GM12878 (cell line): ENCODE data around the gene LIPT1. TPM values are rescaled to one million over a fixed set of nuclear protein-coding genes. Genes with fewer than 3 reads are reported as not detected.

ENCODE experiments used
- ASH2L ChIP-seq: fragments of 300-600, 200-600 bp; sonication (generic); IDR thresholded peaks from 2 replicates; pipeline ENCODE4 v1.6.1; 2017; ENCODE audit warnings: low read depth, mild to moderate bottlenecking, borderline replicate concordance
- ATF3 ChIP-seq: IDR thresholded peaks from 2 replicates; pipeline ENCODE4 v1.6.1; 2011; ENCODE audit warnings: low read depth, mild to moderate bottlenecking, low read length, moderate library complexity, borderline replicate concordance; ENCODE audit errors: extremely low read depth
- BCL11A ChIP-seq: IDR thresholded peaks from 2 replicates; pipeline ENCODE4 v1.6.1; 2011; ENCODE audit warnings: low read depth, low read length
- BMI1 ChIP-seq: fragments of 450-650 bp; IDR thresholded peaks from 2 replicates; pipeline ENCODE4 v1.6.1; 2016; ENCODE audit warnings: mild to moderate bottlenecking, moderate library complexity, borderline replicate concordance
- E4F1 ChIP-seq: fragments of 450-650 bp; IDR thresholded peaks from 2 replicates; pipeline ENCODE4 v1.6.1; 2018; ENCODE audit warnings: borderline replicate concordance, mild to moderate bottlenecking; ENCODE audit not compliant: partially characterized antibody
- EED ChIP-seq: sonication (generic); IDR thresholded peaks from 2 replicates; pipeline ENCODE4 v1.6.1; 2016; ENCODE audit warnings: antibody characterized with exemption, low read depth
- EGR1 ChIP-seq, 2 experiments: IDR thresholded peaks; 1 replicate in 1 of 2; 2 replicates in 1 of 2; pipeline ENCODE4 v1.6.1; 2011 to 2012; ENCODE audit warnings: low read depth in 2 of 2, low read length in 2 of 2, borderline replicate concordance in 1 of 2, mild to moderate bottlenecking in 1 of 2, moderate library complexity in 1 of 2
- HDAC2 ChIP-seq: fragments of 200-600 bp; sonication (generic); IDR thresholded peaks from 2 replicates; pipeline ENCODE4 v1.6.1; 2017
- MYC ChIP-seq: IDR thresholded peaks from 2 replicates; pipeline ENCODE4 v1.6.1; 2011; ENCODE audit warnings: mild to moderate bottlenecking, low read length, moderate library complexity, inconsistent platforms; ENCODE audit not compliant: insufficient read depth, insufficient replicate concordance, insufficient read length, severe bottlenecking
- NRF1 ChIP-seq: conservative IDR thresholded peaks from 2 replicates; pipeline ENCODE4 v1.6.1; 2011; ENCODE audit warnings: mild to moderate bottlenecking, low read depth, low read length, improper control_type of control experiment
- POLR2AphosphoS2 ChIP-seq: IDR thresholded peaks from 2 replicates; pipeline ENCODE4 v1.6.1; 2011; ENCODE audit warnings: low read depth, mild to moderate bottlenecking, low read length, improper control_type of control experiment, moderate library complexity
- POLR2AphosphoS5 ChIP-seq: IDR thresholded peaks from 2 replicates; pipeline ENCODE4 v1.6.1; 2011; ENCODE audit warnings: mild to moderate bottlenecking, low read length, inconsistent platforms
- REST ChIP-seq: IDR thresholded peaks from 2 replicates; pipeline ENCODE4 v1.6.1; 2012; ENCODE audit warnings: mild to moderate bottlenecking, low read depth, low read length
- SIN3A ChIP-seq: IDR thresholded peaks from 2 replicates; pipeline ENCODE4 v1.6.1; 2012; ENCODE audit warnings: low read depth, low read length, improper control_type of control experiment
- SMC3 ChIP-seq: IDR thresholded peaks from 2 replicates; pipeline ENCODE4 v1.6.1; 2011; ENCODE audit warnings: low read length, improper control_type of control experiment, borderline replicate concordance
- TCF3 ChIP-seq: IDR thresholded peaks from 2 replicates; pipeline ENCODE4 v1.6.1; 2012; ENCODE audit warnings: low read depth, mild to moderate bottlenecking, low read length, borderline replicate concordance; ENCODE audit not compliant: insufficient read depth
- ZBTB40 ChIP-seq: fragments of 450-650 bp; IDR thresholded peaks from 2 replicates; pipeline ENCODE4 v1.6.1; 2016; ENCODE audit warnings: mild to moderate bottlenecking, moderate library complexity, borderline replicate concordance
- polyA plus RNA-seq, 11 experiments: library from polyadenylated mRNA; depleted of rRNA in 4 of 11; unstranded in 6 of 11; stranded (reverse) in 5 of 11; fragments of >200 nt; fragmentation: Nextera tagmentation in 4 of 11; fragmentation: Illumina TruSeq in 1 of 11; extraction: Ambion mirVana in 4 of 11; extraction: Trizol in 1 of 11; gene quantifications; 1 replicate in 1 of 11; 2 replicates in 10 of 11; pipeline versions ENCODE4 v1.2.1 to v1.2.3, GENCODE V29; 2011 to 2016; ENCODE audit warnings: inconsistent platforms in 2 of 11, missing spikeins in 2 of 11, low read depth in 1 of 11
- total RNA-seq, 4 experiments: library from RNA; depleted of rRNA in 3 of 4; stranded (reverse); fragments of >200 nt in 3 of 4; fragmentation: Illumina TruSeq in 1 of 4; extraction: Trizol in 1 of 4; gene quantifications; 2 replicates each; pipeline versions ENCODE4 v1.2.1 to v1.2.3, GENCODE V29; 2013 to 2021

LIPT1 gene
- total and polyA plus RNA-seq, 10 of the 15 experiments (the other 5 are each of a cell fraction or from before 2014, with no cell fraction given), result 8.0 to 15.5 (median 10.9) TPM

GRCh38 chr2:99141110-99142108 is 13.4 kb upstream of the LIPT1 start, which contains the start of gene C2orf15 (continued):
- TF ChIP-seq SIN3A (peak; percentile 58; the same call in 1 of the 2 replicates), BMI1 (peak; percentile 66), POLR2AphosphoS5 (peak; percentile 15; the same call in 1 of the 2 replicates), EED (peak; percentile 22; the same call in 1 of the 2 replicates), MYC (no peak), NRF1 (peak; percentile 44), ASH2L (no peak), BCL11A (no peak), EGR1 (IDR thresholded peaks at IDR 0.05; ENCODE audit: borderline replicate concordance in 1 of 2, low read depth in 2 of 2, low read length in 2 of 2) (peak; percentile 98 to 100), SMC3 (no peak), TCF3 (peak; percentile 53; the same call in 1 of the 2 replicates), POLR2AphosphoS2 (no peak), E4F1 (peak; percentile 27), HDAC2 (no peak), REST (no peak), ZBTB40 (no peak), ATF3 (no peak)
